ENCODE measurements around the gene KLRG1. TPM values are rescaled to one million over a fixed set of nuclear protein-coding genes. Genes with fewer than 3 reads are reported as not detected.

Gene KLRG1
- total RNA-seq = under 1 TPM in 1 of 4 donors, not detected in 3; 0.34 TPM

GRCh38 chr12:8989413-8989812 lies at the start of gene KLRG1:
KLRG1 (plus strand) TSS chr12:8989546; CDS start chr12:8989636, 90 bp downstream.
- TF ChIP-seq CTCF (IDR thresholded peaks at IDR 0.05) = no peak
- no peak for TF ChIP-seq POLR2A (IDR thresholded peaks at IDR 0.05)
- no peak within 1 kb of the TSS for H3K4me3 ChIP-seq (ENCODE audit: low read depth, poor library complexity, severe bottlenecking)
- WGBS, 2 donors = 70 to 82% methylated on average over 2 of the region's 2 CpGs
- DNase-seq (ENCODE audit: low spot score in 2 of 2) = no peak
- intact Hi-C loops (cut with DNase I; ENCODE audit: low total_unique reads) = no loop called here

DNA sequence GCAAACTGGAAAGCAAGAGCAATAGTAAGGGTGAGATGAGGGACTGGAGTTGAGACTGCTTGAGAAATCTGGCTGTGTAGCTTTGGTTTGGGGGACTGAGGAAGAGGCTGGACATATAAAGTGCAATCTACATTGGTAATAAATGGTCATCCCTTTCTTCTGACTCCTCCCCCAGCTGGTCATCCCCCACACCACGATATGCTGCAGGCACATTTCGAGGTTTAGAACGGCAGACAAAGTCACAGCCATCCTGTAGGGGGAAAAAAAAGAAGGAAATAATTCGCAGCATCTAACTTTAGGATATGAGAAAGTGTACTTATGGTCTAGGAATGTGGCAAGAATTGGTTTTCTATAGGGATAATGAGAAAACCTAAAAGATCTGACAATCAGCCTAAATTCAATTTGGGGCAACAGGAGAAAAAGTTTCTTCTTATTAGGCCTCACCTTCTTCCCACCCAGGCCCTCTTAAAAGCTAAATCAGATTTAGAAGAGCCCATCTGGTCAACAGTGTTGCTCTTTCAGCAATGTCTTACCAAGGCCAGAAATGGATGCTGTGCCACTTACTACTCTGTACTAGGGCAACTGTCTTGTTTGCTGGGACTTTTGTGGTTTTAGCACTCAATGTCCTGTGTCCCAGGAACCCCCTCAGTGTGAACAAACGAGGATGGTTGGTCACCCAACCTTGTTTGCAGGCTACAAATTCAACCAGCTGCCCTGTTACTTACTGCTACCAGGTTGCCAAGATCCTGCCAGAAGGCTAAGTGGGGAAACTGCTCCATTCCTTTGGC lies 47.5 kb upstream of the KLRG1 start:
- DNase-seq (ENCODE audit: low spot score in 2 of 2) = no peak
- TF ChIP-seq CTCF (IDR thresholded peaks at IDR 0.05) (no peak), POLR2A (IDR thresholded peaks at IDR 0.05) (no peak)
- intact Hi-C loops (cut with DNase I; ENCODE audit: low total_unique reads) = no loop called here
- H3K4me3 ChIP-seq (ENCODE audit: low read depth, poor library complexity, severe bottlenecking) = no peak overlapping the region
- 71 to 78% methylated on average over 5 of the region's 5 CpGs for WGBS, 2 donors

GRCh38 chr12:8943565-8944186 lies 45.7 kb upstream of the KLRG1 start:
- H3K4me3 ChIP-seq (ENCODE audit: low read depth, poor library complexity, severe bottlenecking) = no peak overlapping the region
- TF ChIP-seq CTCF (IDR thresholded peaks at IDR 0.05) (no peak), POLR2A (IDR thresholded peaks at IDR 0.05) (no peak)
- 91 to 93% methylated on average over 10 of the region's 10 CpGs for WGBS, 2 donors
- intact Hi-C loops (cut with DNase I; ENCODE audit: low total_unique reads) = no loop called here
- no peak for DNase-seq (ENCODE audit: low spot score in 2 of 2)

- intact Hi-C loops (cut with DNase I; ENCODE audit: low total_unique reads) = no loop called here
- WGBS, 2 donors = 73 to 85% methylated on average over 1 of the region's 1 CpG
- no peak overlapping the region for H3K4me3 ChIP-seq (ENCODE audit: low read depth, poor library complexity, severe bottlenecking)
- DNase-seq (ENCODE audit: low spot score in 2 of 2) = no peak
- TF ChIP-seq CTCF (IDR thresholded peaks at IDR 0.05) = no peak
- TF ChIP-seq POLR2A (IDR thresholded peaks at IDR 0.05) = no peak
Measured at GRCh38 chr12:8946733-8947132, 42.6 kb upstream of the KLRG1 start.

GRCh38 chr12:8947737-8948136 lies 41.6 kb upstream of the KLRG1 start:
- TF ChIP-seq CTCF (IDR thresholded peaks at IDR 0.05) (no peak), POLR2A (IDR thresholded peaks at IDR 0.05) (no peak)
- intact Hi-C loops (cut with DNase I; ENCODE audit: low total_unique reads) = no loop called here
- DNase-seq (ENCODE audit: low spot score in 2 of 2) = no peak
- no peak overlapping the region for H3K4me3 ChIP-seq (ENCODE audit: low read depth, poor library complexity, severe bottlenecking)

All from lower leg skin (tissue), 4 donors.